ENCODE data around the gene EXOSC7. TPM values are rescaled to one million over a fixed set of nuclear protein-coding genes. Genes with fewer than 3 reads are reported as not detected.

The EXOSC7 gene
- total and polyA plus RNA-seq, 4 donors = 15.5 to 27.2 (median 21.7) TPM

GRCh38 chr3:44957986-44958385, 18.1 kb upstream of the EXOSC7 start:
- 95% methylated on average over 4 of the region's 4 CpGs for WGBS
- no peak for DNase-seq (ENCODE audit: low spot score)
- Histone ChIP-seq H3K27ac (ENCODE audit: low read depth in 1 of 2, low read length in 2 of 2) (no peak overlapping the region), H3K9me3 (ENCODE audit: control insufficient read depth in 4 of 4, low read length in 3 of 4) (no peaks in the 10 kb centered on the region), H3K27me3 (ENCODE audit: control insufficient read depth in 4 of 4, insufficient read depth in 4 of 4, low read length in 3 of 4) (no peaks in the 10 kb centered on the region), H3K4me1 (ENCODE audit: control insufficient read depth in 4 of 4, insufficient read depth in 4 of 4, low read length in 3 of 4) (no peaks in the 10 kb centered on the region), H3K4me3 (ENCODE audit: low read depth in 1 of 3, low read length in 3 of 3) (no peak overlapping the region), H3K36me3 (ENCODE audit: control insufficient read depth in 4 of 4, insufficient read depth in 3 of 4, low read depth in 1 of 4, low read length in 3 of 4) (peaks cover 0 to 20% (median 9%) of the 10 kb centered on the region in 4 donors), H3K9ac (ENCODE audit: low read depth in 1 of 2, low read length in 2 of 2) (no peak overlapping the region)
- TF ChIP-seq NR2F2 (IDR thresholded peaks at IDR 0.05) (no peak), EGR1 (IDR thresholded peaks at IDR 0.05; ENCODE audit: low read depth in 2 of 2) (no peak), GABPA (IDR thresholded peaks at IDR 0.05 in 1 of 2, conservative IDR thresholded peaks at IDR 0.05 in 1 of 2) (no peak), HNF4G (IDR thresholded peaks at IDR 0.05) (no peak), ATF3 (IDR thresholded peaks at IDR 0.05) (no peak), FOXA1 (IDR thresholded peaks at IDR 0.05) (no peak), HNF4A (conservative IDR thresholded peaks at IDR 0.05) (no peak), SP1 (IDR thresholded peaks at IDR 0.05) (no peak), FOXA2 (IDR thresholded peaks at IDR 0.05) (no peak), REST (IDR thresholded peaks at IDR 0.05) (no peak), RXRA (IDR thresholded peaks at IDR 0.05) (no peak), RAD21 (IDR thresholded peaks at IDR 0.05) (no peak), YY1 (IDR thresholded peaks at IDR 0.05) (no peak), JUND (IDR thresholded peaks at IDR 0.05) (no peak), TAF1 (conservative IDR thresholded peaks at IDR 0.05) (no peak)
- TF ChIP-seq, protein P1, sequence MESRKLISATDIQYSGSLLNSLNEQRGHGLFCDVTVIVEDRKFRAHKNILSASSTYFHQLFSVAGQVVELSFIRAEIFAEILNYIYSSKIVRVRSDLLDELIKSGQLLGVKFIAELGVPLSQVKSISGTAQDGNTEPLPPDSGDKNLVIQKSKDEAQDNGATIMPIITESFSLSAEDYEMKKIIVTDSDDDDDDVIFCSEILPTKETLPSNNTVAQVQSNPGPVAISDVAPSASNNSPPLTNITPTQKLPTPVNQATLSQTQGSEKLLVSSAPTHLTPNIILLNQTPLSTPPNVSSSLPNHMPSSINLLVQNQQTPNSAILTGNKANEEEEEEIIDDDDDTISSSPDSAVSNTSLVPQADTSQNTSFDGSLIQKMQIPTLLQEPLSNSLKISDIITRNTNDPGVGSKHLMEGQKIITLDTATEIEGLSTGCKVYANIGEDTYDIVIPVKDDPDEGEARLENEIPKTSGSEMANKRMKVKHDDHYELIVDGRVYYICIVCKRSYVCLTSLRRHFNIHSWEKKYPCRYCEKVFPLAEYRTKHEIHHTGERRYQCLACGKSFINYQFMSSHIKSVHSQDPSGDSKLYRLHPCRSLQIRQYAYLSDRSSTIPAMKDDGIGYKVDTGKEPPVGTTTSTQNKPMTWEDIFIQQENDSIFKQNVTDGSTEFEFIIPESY (IDR thresholded peaks at IDR 0.05) = no peak
- TF ChIP-seq, protein P2, sequence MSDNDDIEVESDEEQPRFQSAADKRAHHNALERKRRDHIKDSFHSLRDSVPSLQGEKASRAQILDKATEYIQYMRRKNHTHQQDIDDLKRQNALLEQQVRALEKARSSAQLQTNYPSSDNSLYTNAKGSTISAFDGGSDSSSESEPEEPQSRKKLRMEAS (IDR thresholded peaks at IDR 0.05) = no peak
- TF ChIP-seq, protein P3, sequence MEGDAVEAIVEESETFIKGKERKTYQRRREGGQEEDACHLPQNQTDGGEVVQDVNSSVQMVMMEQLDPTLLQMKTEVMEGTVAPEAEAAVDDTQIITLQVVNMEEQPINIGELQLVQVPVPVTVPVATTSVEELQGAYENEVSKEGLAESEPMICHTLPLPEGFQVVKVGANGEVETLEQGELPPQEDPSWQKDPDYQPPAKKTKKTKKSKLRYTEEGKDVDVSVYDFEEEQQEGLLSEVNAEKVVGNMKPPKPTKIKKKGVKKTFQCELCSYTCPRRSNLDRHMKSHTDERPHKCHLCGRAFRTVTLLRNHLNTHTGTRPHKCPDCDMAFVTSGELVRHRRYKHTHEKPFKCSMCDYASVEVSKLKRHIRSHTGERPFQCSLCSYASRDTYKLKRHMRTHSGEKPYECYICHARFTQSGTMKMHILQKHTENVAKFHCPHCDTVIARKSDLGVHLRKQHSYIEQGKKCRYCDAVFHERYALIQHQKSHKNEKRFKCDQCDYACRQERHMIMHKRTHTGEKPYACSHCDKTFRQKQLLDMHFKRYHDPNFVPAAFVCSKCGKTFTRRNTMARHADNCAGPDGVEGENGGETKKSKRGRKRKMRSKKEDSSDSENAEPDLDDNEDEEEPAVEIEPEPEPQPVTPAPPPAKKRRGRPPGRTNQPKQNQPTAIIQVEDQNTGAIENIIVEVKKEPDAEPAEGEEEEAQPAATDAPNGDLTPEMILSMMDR (IDR thresholded peaks at IDR 0.05; ENCODE audit: low read depth, low read length, missing input control) = no peak

Measured in liver (tissue), 9 donors.